Thoracic aorta (tissue), 2 donors: ENCODE data around the gene ATM. TPM values are rescaled to one million over a fixed set of nuclear protein-coding genes. Genes with fewer than 3 reads are reported as not detected.

Experiments
- ATAC-seq: fragments of 150-250 bp; one replicate; pipeline ENCODE4 v1.8.0; 2017; ENCODE audit warnings: low read depth; ENCODE audit not compliant: insufficient number of reproducible peaks, low FRiP score
- DNase-seq: peaks from one replicate; pipeline ENCODE4 v3.0.0-alpha.2; 2020; ENCODE audit warnings: low spot score
- H3K27ac ChIP-seq, 2 donors: fragments of 200-600 bp; sonication (generic); 1 replicate in 1 of 2; 2 replicates in 1 of 2; pipeline ENCODE4 v1.5.1; 2016; ENCODE audit warnings: mild to moderate bottlenecking in 2 of 2, moderate library complexity in 2 of 2
- H3K27me3 ChIP-seq: fragments of 200-600 bp; sonication (generic); replicated peaks from 2 replicates; pipeline ENCODE4 v1.6.0; 2016; ENCODE audit warnings: mild to moderate bottlenecking; ENCODE audit not compliant: insufficient read depth
- H3K36me3 ChIP-seq: fragments of 200-600 bp; sonication (generic); one replicate; pipeline ENCODE4 v1.5.1; 2016
- H3K4me1 ChIP-seq, 2 donors: fragments of 200-600 bp; sonication (generic); 1 replicate in 1 of 2; 2 replicates in 1 of 2; pipeline versions ENCODE4 v1.5.1 to v1.6.0; 2016; ENCODE audit warnings: low read depth in 2 of 2, mild to moderate bottlenecking in 1 of 2; ENCODE audit not compliant: control insufficient read depth in 1 of 2
- H3K4me3 ChIP-seq: fragments of 200-600 bp; sonication (generic); 2 replicates; pipeline ENCODE4 v1.5.1; 2016; ENCODE audit warnings: mild to moderate bottlenecking
- H3K9me3 ChIP-seq: fragments of 200-600 bp; sonication (generic); 2 replicates; pipeline ENCODE4 v1.5.1; 2016
- CTCF ChIP-seq: fragments of 200-600 bp; sonication (generic); IDR thresholded peaks from one replicate; pipeline ENCODE4 v1.5.1; 2019; ENCODE audit warnings: antibody characterized with exemption
- total RNA-seq, 2 donors: library from RNA; depleted of rRNA; stranded (reverse); fragments of >200 nt; gene quantifications; one replicate each; pipeline versions ENCODE4 v1.1.0 to v1.2.3, GENCODE V29; 2016

The ATM gene
- total RNA-seq, 2 donors from 2014 or later, result 70.4 to 85.1 TPM

- Histone ChIP-seq H3K4me1 (peaks cover 13 to 25% of the 10 kb centered on the region in 2 donors), H3K27ac (no peak overlapping the region), H3K27me3 (no peaks in the 10 kb centered on the region), H3K9me3 (no peaks in the 10 kb centered on the region), H3K36me3 (peaks cover 17% of the 10 kb centered on the region), H3K4me3 (no peak overlapping the region)
- DNase-seq (no peak), ATAC-seq (no peak)
- no peak for TF ChIP-seq CTCF
These were observed 3.2 kb downstream of the ATM start for GRCh38 chr11:108226036-108226435.

- Histone ChIP-seq H3K4me3 (no peak overlapping the region), H3K9me3 (no peaks in the 10 kb centered on the region), H3K27me3 (no peaks in the 10 kb centered on the region), H3K36me3 (peaks cover 26% of the 10 kb centered on the region), H3K4me1 (peaks cover 12 to 20% of the 10 kb centered on the region in 2 donors), H3K27ac (no peak overlapping the region)
- no peak for DNase-seq
- TF ChIP-seq CTCF, result no peak
- ATAC-seq, result no peak
These were observed 5.4 kb downstream of the ATM start for GRCh38 chr11:108228251-108228650.

GRCh38 chr11:108233277-108233945 lies 10.5 kb downstream of the ATM start:
- TF ChIP-seq CTCF, result no peak
- Histone ChIP-seq H3K9me3 (no peaks in the 10 kb centered on the region), H3K27me3 (no peaks in the 10 kb centered on the region), H3K4me1 (peaks cover 0 to 3% of the 10 kb centered on the region in 2 donors), H3K4me3 (no peak overlapping the region), H3K27ac (no peak overlapping the region), H3K36me3 (peaks cover 27% of the 10 kb centered on the region)
- ATAC-seq, result no peak
- DNase-seq, result no peak

- peaks cover 19% of the 10 kb centered on the region for H3K36me3 ChIP-seq
- TF ChIP-seq CTCF, result no peak
- DNase-seq (no peak), ATAC-seq (no peak)
- peaks cover 0 to 3% of the 10 kb centered on the region in 2 donors for H3K4me1 ChIP-seq
- H3K9me3 ChIP-seq, result no peaks in the 10 kb centered on the region
- H3K4me3 ChIP-seq, result no peak overlapping the region
- no peaks in the 10 kb centered on the region for H3K27me3 ChIP-seq
- H3K27ac ChIP-seq, result no peak overlapping the region
These were observed 12.3 kb downstream of the ATM start for GRCh38 chr11:108235192-108235591.

GRCh38 chr11:108235633-108236032 lies 12.8 kb downstream of the ATM start:
- Histone ChIP-seq H3K27me3 (no peaks in the 10 kb centered on the region), H3K27ac (no peak overlapping the region), H3K4me3 (no peak overlapping the region), H3K36me3 (peaks cover 14% of the 10 kb centered on the region), H3K4me1 (peaks cover 0 to 3% of the 10 kb centered on the region in 2 donors), H3K9me3 (no peaks in the 10 kb centered on the region)
- ATAC-seq, result no peak
- TF ChIP-seq CTCF, result no peak
- no peak for DNase-seq
